ENCODE measurements around the gene GBF1.

GBF1 gene

GRCh38 chr10:102309236-102309635, 63.9 kb downstream of the GBF1 start:
- no peak overlapping the region for H2AFZ ChIP-seq (ENCODE audit: low read length)
- no peak for DNase-seq (ENCODE audit: low spot score)
- no peak overlapping the region for H4K8ac ChIP-seq (ENCODE audit: low read depth, low read length)
- H3K9me3 ChIP-seq (replicated peaks in 1 of 2; ENCODE audit: control insufficient read depth in 2 of 2, insufficient read depth in 1 of 2, low read depth in 1 of 2, low read length in 2 of 2) = no peaks in the 10 kb centered on the region
- no peak overlapping the region for H2AK5ac ChIP-seq (ENCODE audit: low read depth, low read length)
- H2BK120ac ChIP-seq (ENCODE audit: low read depth, low read length) = no peak overlapping the region
- no CpG with 5 or more reads among the region's 1 CpG for WGBS, 2 donors (ENCODE audit: extremely low coverage in 2 of 2, insufficient read length in 2 of 2, insufficient replicate concordance in 1 of 2)
- H4K91ac ChIP-seq (ENCODE audit: low read depth, low read length, poor library complexity) = no peak overlapping the region
- H2BK15ac ChIP-seq (ENCODE audit: low read length) = no peak overlapping the region
- peaks cover 0 to 3% of the 10 kb centered on the region in 2 donors for H3K36me3 ChIP-seq (replicated peaks in 1 of 2; ENCODE audit: control insufficient read depth in 2 of 2, insufficient read depth in 2 of 2, low read length in 2 of 2)
- H3K4ac ChIP-seq (ENCODE audit: low read length) = no peak overlapping the region
- no peaks in the 10 kb centered on the region for H3K79me1 ChIP-seq (ENCODE audit: low read depth, low read length)
- H3K4me2 ChIP-seq (ENCODE audit: insufficient read depth, low read length, poor library complexity, severe bottlenecking) = no peak overlapping the region
- H3K4me1 ChIP-seq (ENCODE audit: control insufficient read depth in 2 of 2, insufficient read depth in 1 of 2, low read depth in 1 of 2, low read length in 2 of 2) = peaks cover 10 to 14% of the 10 kb centered on the region in 2 donors
- no peak overlapping the region for H3K18ac ChIP-seq (ENCODE audit: low read length)
- H2BK5ac ChIP-seq (ENCODE audit: low read length) = no peak overlapping the region
- no peak overlapping the region for H2BK12ac ChIP-seq (ENCODE audit: low read length)
- no peak overlapping the region for H3K27ac ChIP-seq (replicated peaks; ENCODE audit: low read length)
- H3K9ac ChIP-seq (ENCODE audit: low read depth, low read length, poor library complexity) = no peak overlapping the region
- H3K27me3 ChIP-seq (ENCODE audit: control insufficient read depth in 3 of 3, insufficient read depth in 3 of 3, low read depth in 1 of 3, low read length in 3 of 3) = no peaks in the 10 kb centered on the region
- no peak overlapping the region for H3K4me3 ChIP-seq (ENCODE audit: low read length in 2 of 2)
- no peak overlapping the region for H3K14ac ChIP-seq (ENCODE audit: low read length)
- no peak overlapping the region for H3K23ac ChIP-seq (ENCODE audit: low read depth, low read length, poor library complexity)

GRCh38 chr10:102309916-102310315, 64.6 kb downstream of the GBF1 start:
- H3K18ac ChIP-seq (ENCODE audit: low read length) = no peak overlapping the region
- no peak overlapping the region for H2BK120ac ChIP-seq (ENCODE audit: low read depth, low read length)
- no peak overlapping the region for H2BK12ac ChIP-seq (ENCODE audit: low read length)
- H2BK5ac ChIP-seq (ENCODE audit: low read length) = no peak overlapping the region
- H4K91ac ChIP-seq (ENCODE audit: low read depth, low read length, poor library complexity) = no peak overlapping the region
- no peak overlapping the region for H2AK5ac ChIP-seq (ENCODE audit: low read depth, low read length)
- H3K4me3 ChIP-seq (ENCODE audit: low read length in 2 of 2) = no peak overlapping the region
- H3K9ac ChIP-seq (ENCODE audit: low read depth, low read length, poor library complexity) = no peak overlapping the region
- H4K8ac ChIP-seq (ENCODE audit: low read depth, low read length) = no peak overlapping the region
- H3K36me3 ChIP-seq (replicated peaks in 1 of 2; ENCODE audit: control insufficient read depth in 2 of 2, insufficient read depth in 2 of 2, low read length in 2 of 2) = peaks cover 0 to 3% of the 10 kb centered on the region in 2 donors
- WGBS, 2 donors (ENCODE audit: extremely low coverage in 2 of 2, insufficient read length in 2 of 2, insufficient replicate concordance in 1 of 2) = 100% methylated on average over 1 of the region's 3 CpGs
- no peaks in the 10 kb centered on the region for H3K9me3 ChIP-seq (replicated peaks in 1 of 2; ENCODE audit: control insufficient read depth in 2 of 2, insufficient read depth in 1 of 2, low read depth in 1 of 2, low read length in 2 of 2)
- no peak overlapping the region for H3K4ac ChIP-seq (ENCODE audit: low read length)
- no peak overlapping the region for H3K4me2 ChIP-seq (ENCODE audit: insufficient read depth, low read length, poor library complexity, severe bottlenecking)
- no peak overlapping the region for H3K14ac ChIP-seq (ENCODE audit: low read length)
- DNase-seq (ENCODE audit: low spot score) = no peak
- H3K4me1 ChIP-seq (ENCODE audit: control insufficient read depth in 2 of 2, insufficient read depth in 1 of 2, low read depth in 1 of 2, low read length in 2 of 2) = peaks cover 10 to 14% of the 10 kb centered on the region in 2 donors
- H3K79me1 ChIP-seq (ENCODE audit: low read depth, low read length) = no peaks in the 10 kb centered on the region
- no peak overlapping the region for H2AFZ ChIP-seq (ENCODE audit: low read length)
- no peaks in the 10 kb centered on the region for H3K27me3 ChIP-seq (ENCODE audit: control insufficient read depth in 3 of 3, insufficient read depth in 3 of 3, low read depth in 1 of 3, low read length in 3 of 3)
- H3K27ac ChIP-seq (replicated peaks; ENCODE audit: low read length) = no peak overlapping the region
- no peak overlapping the region for H2BK15ac ChIP-seq (ENCODE audit: low read length)
- H3K23ac ChIP-seq (ENCODE audit: low read depth, low read length, poor library complexity) = no peak overlapping the region

- Histone ChIP-seq H3K4me3 (ENCODE audit: low read length in 2 of 2) (no peak overlapping the region), H3K27me3 (ENCODE audit: control insufficient read depth in 3 of 3, insufficient read depth in 3 of 3, low read depth in 1 of 3, low read length in 3 of 3) (no peaks in the 10 kb centered on the region), H4K8ac (ENCODE audit: low read depth, low read length) (no peak overlapping the region), H2BK15ac (ENCODE audit: low read length) (no peak overlapping the region), H3K79me1 (ENCODE audit: low read depth, low read length) (peaks cover under 1% of the 10 kb centered on the region), H3K14ac (ENCODE audit: low read length) (no peak overlapping the region), H2BK5ac (ENCODE audit: low read length) (no peak overlapping the region), H2BK120ac (ENCODE audit: low read depth, low read length) (no peak overlapping the region), H3K18ac (ENCODE audit: low read length) (no peak overlapping the region), H3K36me3 (replicated peaks in 1 of 2; ENCODE audit: control insufficient read depth in 2 of 2, insufficient read depth in 2 of 2, low read length in 2 of 2) (peaks cover 2 to 3% of the 10 kb centered on the region in 2 donors), H3K9ac (ENCODE audit: low read depth, low read length, poor library complexity) (no peak overlapping the region), H3K4ac (ENCODE audit: low read length) (no peak overlapping the region), H2AFZ (ENCODE audit: low read length) (no peak overlapping the region), H2BK12ac (ENCODE audit: low read length) (no peak overlapping the region), H3K9me3 (replicated peaks in 1 of 2; ENCODE audit: control insufficient read depth in 2 of 2, insufficient read depth in 1 of 2, low read depth in 1 of 2, low read length in 2 of 2) (no peaks in the 10 kb centered on the region), H3K4me1 (ENCODE audit: control insufficient read depth in 2 of 2, insufficient read depth in 1 of 2, low read depth in 1 of 2, low read length in 2 of 2) (peaks cover 10 to 14% of the 10 kb centered on the region in 2 donors), H3K4me2 (ENCODE audit: insufficient read depth, low read length, poor library complexity, severe bottlenecking) (no peak overlapping the region), H3K23ac (ENCODE audit: low read depth, low read length, poor library complexity) (no peak overlapping the region), H4K91ac (ENCODE audit: low read depth, low read length, poor library complexity) (no peak overlapping the region), H2AK5ac (ENCODE audit: low read depth, low read length) (no peak overlapping the region), H3K27ac (replicated peaks; ENCODE audit: low read length) (no peak overlapping the region)
- no CpG with 5 or more reads among the region's 4 CpGs for WGBS, 2 donors (ENCODE audit: extremely low coverage in 2 of 2, insufficient read length in 2 of 2, insufficient replicate concordance in 1 of 2)
- no peak for DNase-seq (ENCODE audit: low spot score)
These were observed 65.2 kb downstream of the GBF1 start for GRCh38 chr10:102310361-102311024.

- H3K9ac ChIP-seq (ENCODE audit: low read depth, low read length, poor library complexity) = no peak overlapping the region
- WGBS, 2 donors (ENCODE audit: extremely low coverage in 2 of 2, insufficient read length in 2 of 2, insufficient replicate concordance in 1 of 2) = no CpG with 5 or more reads among the region's 3 CpGs
- no peak overlapping the region for H3K4me3 ChIP-seq (ENCODE audit: low read length in 2 of 2)
- no peak overlapping the region for H2BK15ac ChIP-seq (ENCODE audit: low read length)
- no peak overlapping the region for H4K91ac ChIP-seq (ENCODE audit: low read depth, low read length, poor library complexity)
- no peak overlapping the region for H4K8ac ChIP-seq (ENCODE audit: low read depth, low read length)
- no peak overlapping the region for H3K23ac ChIP-seq (ENCODE audit: low read depth, low read length, poor library complexity)
- H3K4me2 ChIP-seq (ENCODE audit: insufficient read depth, low read length, poor library complexity, severe bottlenecking) = no peak overlapping the region
- no peaks in the 10 kb centered on the region for H3K9me3 ChIP-seq (replicated peaks in 1 of 2; ENCODE audit: control insufficient read depth in 2 of 2, insufficient read depth in 1 of 2, low read depth in 1 of 2, low read length in 2 of 2)
- no peak overlapping the region for H2AK5ac ChIP-seq (ENCODE audit: low read depth, low read length)
- peaks cover 2% of the 10 kb centered on the region for H3K79me1 ChIP-seq (ENCODE audit: low read depth, low read length)
- H3K4ac ChIP-seq (ENCODE audit: low read length) = no peak overlapping the region
- H3K27me3 ChIP-seq (ENCODE audit: control insufficient read depth in 3 of 3, insufficient read depth in 3 of 3, low read depth in 1 of 3, low read length in 3 of 3) = no peaks in the 10 kb centered on the region
- H3K14ac ChIP-seq (ENCODE audit: low read length) = no peak overlapping the region
- H3K36me3 ChIP-seq (replicated peaks in 1 of 2; ENCODE audit: control insufficient read depth in 2 of 2, insufficient read depth in 2 of 2, low read length in 2 of 2) = peaks cover 2 to 3% of the 10 kb centered on the region in 2 donors
- no peak overlapping the region for H2BK5ac ChIP-seq (ENCODE audit: low read length)
- no peak for DNase-seq (ENCODE audit: low spot score)
- H3K4me1 ChIP-seq (ENCODE audit: control insufficient read depth in 2 of 2, insufficient read depth in 1 of 2, low read depth in 1 of 2, low read length in 2 of 2) = peaks cover 10 to 14% of the 10 kb centered on the region in 2 donors
- no peak overlapping the region for H3K18ac ChIP-seq (ENCODE audit: low read length)
- H2BK12ac ChIP-seq (ENCODE audit: low read length) = no peak overlapping the region
- H3K27ac ChIP-seq (replicated peaks; ENCODE audit: low read length) = no peak overlapping the region
- no peak overlapping the region for H2AFZ ChIP-seq (ENCODE audit: low read length)
- H2BK120ac ChIP-seq (ENCODE audit: low read depth, low read length) = no peak overlapping the region
These were observed 65.7 kb downstream of the GBF1 start for GRCh38 chr10:102311025-102311420.
